RWPE2 (cell line): Measurements from ENCODE around the gene PTPN3.
"Not testable (repeated sequence)": the region's sequence is repeated elsewhere in the genome, so short reads cannot be mapped to it uniquely, and the experiment has no call there.

ENCODE experiments used
- ATAC-seq: fragments of 200-7000 bp; cut with Tn5 transposase; 3 replicates; pipeline ENCODE4 v1.9.1; 2021; ENCODE audit warnings: low read depth
- DNase-seq: peaks from one replicate; pipeline ENCODE4 v3.0.0-alpha.2; 2020; ENCODE audit warnings: low spot score
- H3K27ac ChIP-seq: fragments of 450-650 bp; 2 replicates; pipeline ENCODE4 v1.5.1; 2017; ENCODE audit warnings: mild to moderate bottlenecking; ENCODE audit not compliant: poor library complexity, severe bottlenecking
- H3K27me3 ChIP-seq: fragments of 250-450 bp; sonication (Bioruptor Pico); 2 replicates; pipeline ENCODE4 v1.5.1; 2021; ENCODE audit warnings: mild to moderate bottlenecking, moderate library complexity; ENCODE audit not compliant: insufficient read depth, poor library complexity, severe bottlenecking
- H3K36me3 ChIP-seq: fragments of 250-450 bp; sonication (Bioruptor Pico); 2 replicates; pipeline ENCODE4 v1.5.1; 2020; ENCODE audit warnings: low read depth, mild to moderate bottlenecking, moderate library complexity
- H3K4me1 ChIP-seq: fragments of 250-450 bp; sonication (Bioruptor Pico); 2 replicates; pipeline ENCODE4 v1.5.1; 2021; ENCODE audit warnings: mild to moderate bottlenecking, moderate library complexity; ENCODE audit not compliant: insufficient read depth, poor library complexity, severe bottlenecking
- H3K4me3 ChIP-seq: fragments of 250-450 bp; sonication (Bioruptor Pico); 2 replicates; pipeline ENCODE4 v1.5.1; 2021; ENCODE audit warnings: mild to moderate bottlenecking, moderate library complexity; ENCODE audit not compliant: severe bottlenecking
- H3K9me3 ChIP-seq: fragments of 250-450 bp; sonication (Bioruptor Pico); 2 replicates; pipeline ENCODE4 v1.5.1; 2021; ENCODE audit warnings: mild to moderate bottlenecking, moderate library complexity; ENCODE audit not compliant: severe bottlenecking
- CTCF ChIP-seq: fragments of 450-650 bp; IDR thresholded peaks from one replicate; pipeline ENCODE4 v1.5.1; 2017; ENCODE audit warnings: mild to moderate bottlenecking, moderate library complexity; ENCODE audit not compliant: poor library complexity, severe bottlenecking

Gene PTPN3

GRCh38 chr9:109341561-109341960, 156.5 kb downstream of the PTPN3 start:
- Histone ChIP-seq H3K4me3 (no peak overlapping the region), H3K36me3 (no peaks in the 10 kb centered on the region), H3K27me3 (no peaks in the 10 kb centered on the region), H3K4me1 (peaks cover 18% of the 10 kb centered on the region), H3K27ac (no peak overlapping the region), H3K9me3 (no peaks in the 10 kb centered on the region)
- ATAC-seq, result no peak
- no peak for TF ChIP-seq CTCF
- no peak for DNase-seq

GRCh38 chr9:109340979-109341378, 157.1 kb downstream of the PTPN3 start:
- H3K27me3 ChIP-seq, H3K27ac ChIP-seq, H3K4me3 ChIP-seq, ATAC-seq, H3K36me3 ChIP-seq, H3K9me3 ChIP-seq, DNase-seq: not testable (repeated sequence)
- H3K4me1 ChIP-seq, result peaks cover 19% of the 10 kb centered on the region

GRCh38 chr9:109336409-109336808, 161.7 kb downstream of the PTPN3 start:
- TF ChIP-seq CTCF, result no peak
- H3K36me3 ChIP-seq, result no peaks in the 10 kb centered on the region
- ATAC-seq, result no peak
- no peaks in the 10 kb centered on the region for H3K27me3 ChIP-seq
- DNase-seq, result no peak
- no peak overlapping the region for H3K27ac ChIP-seq
- H3K4me1 ChIP-seq, result peaks cover 10% of the 10 kb centered on the region
- no peak overlapping the region for H3K4me3 ChIP-seq
- H3K9me3 ChIP-seq, result no peaks in the 10 kb centered on the region

GRCh38 chr9:109335929-109336328, 162.2 kb downstream of the PTPN3 start:
- TF ChIP-seq CTCF, result no peak
- Histone ChIP-seq H3K36me3 (no peaks in the 10 kb centered on the region), H3K4me1 (peaks cover 15% of the 10 kb centered on the region), H3K27ac (no peak overlapping the region), H3K27me3 (no peaks in the 10 kb centered on the region), H3K4me3 (no peak overlapping the region), H3K9me3 (no peaks in the 10 kb centered on the region)
- DNase-seq (no peak), ATAC-seq (no peak)

GRCh38 chr9:109335121-109335520, 163.0 kb downstream of the PTPN3 start:
- ATAC-seq (no peak), DNase-seq (no peak)
- H3K27ac ChIP-seq, result no peak overlapping the region
- peaks cover 21% of the 10 kb centered on the region for H3K4me1 ChIP-seq
- no peaks in the 10 kb centered on the region for H3K9me3 ChIP-seq
- no peak overlapping the region for H3K4me3 ChIP-seq
- TF ChIP-seq CTCF, result no peak
- H3K36me3 ChIP-seq, result no peaks in the 10 kb centered on the region
- no peaks in the 10 kb centered on the region for H3K27me3 ChIP-seq

GRCh38 chr9:109331353-109331752, 166.8 kb downstream of the PTPN3 start:
- H3K27ac ChIP-seq, result peak overlapping the region; percentile 75
- H3K9me3 ChIP-seq, result no peaks in the 10 kb centered on the region
- no peak overlapping the region for H3K4me3 ChIP-seq
- no peak for TF ChIP-seq CTCF
- ATAC-seq, result peak; percentile 78
- H3K27me3 ChIP-seq, result no peaks in the 10 kb centered on the region
- peaks cover 50% of the 10 kb centered on the region for H3K4me1 ChIP-seq
- H3K36me3 ChIP-seq, result no peaks in the 10 kb centered on the region
- DNase-seq, result peak; percentile 85
